ENCODE data around the gene NCKAP5. TPM values are rescaled to one million over a fixed set of nuclear protein-coding genes. Genes with fewer than 3 reads are reported as not detected.

Gene NCKAP5
- total and polyA plus RNA-seq, 9 of the 15 experiments (the other 6 are each of a cell fraction or from before 2014, with no cell fraction given): not detected

DNA sequence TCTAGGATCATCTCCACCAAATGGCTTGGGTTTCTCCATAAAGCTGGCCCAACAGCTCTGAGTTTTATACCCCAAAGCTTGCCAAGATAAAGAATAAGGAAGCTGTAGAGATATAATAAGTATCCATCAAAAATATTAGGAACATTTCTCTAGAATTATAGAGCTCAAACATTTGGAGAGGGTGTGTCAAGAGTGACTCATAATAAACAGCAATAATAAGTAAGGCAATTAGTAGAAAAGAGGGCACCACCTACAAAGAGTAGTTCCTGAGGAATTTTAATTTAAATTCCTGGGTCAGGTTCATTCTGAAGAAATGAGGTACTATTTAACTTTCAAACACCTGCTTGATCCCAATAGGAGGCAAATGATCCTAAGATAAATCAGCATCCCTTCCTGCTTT, 41.4 kb upstream of the NCKAP5 start:
- intact Hi-C loops (cut with micrococcal nuclease): no loop called here
- BruUV-seq (replicated peaks): no TSS peak
- FAIRE-seq (no peak), ATAC-seq (no peak), DNase-seq (ENCODE audit: extremely low read depth in 1 of 4, low spot score in 3 of 4) (no peak)
- H3K27ac ChIP-seq (ENCODE audit: extremely low read depth, low read depth, low read length): no peak overlapping the region
- H3K4me2 ChIP-seq (ENCODE audit: insufficient read depth, low read length): no peak overlapping the region
- in situ Hi-C loops (cut with MboI): no loop called here
- H4K20me1 ChIP-seq (replicated peaks; ENCODE audit: control insufficient read depth, insufficient read depth, low read length): no peaks in the 10 kb centered on the region
- H3K4me1 ChIP-seq (replicated peaks in 1 of 2; ENCODE audit: control insufficient read depth in 2 of 2, insufficient read depth in 2 of 2, low read length in 2 of 2): no peaks in the 10 kb centered on the region
- no peaks in the 10 kb centered on the region for H3K27me3 ChIP-seq (ENCODE audit: control insufficient read depth in 2 of 2, insufficient read depth in 2 of 2, low read length in 2 of 2)
- no peak overlapping the region for H2AFZ ChIP-seq (ENCODE audit: low read depth, low read length)
- H3K4me3 ChIP-seq: no peak overlapping the region
- no peaks in the 10 kb centered on the region for H3K79me2 ChIP-seq (ENCODE audit: control insufficient read depth, insufficient read depth, low read length)
- TF ChIP-seq CBX1 (IDR thresholded peaks at IDR 0.05; ENCODE audit: low read depth) (no peak), ZNF76 (CRISPR knock-in tag; IDR thresholded peaks at IDR 0.05; ENCODE audit: borderline replicate concordance) (no peak), ZNF24 (IDR thresholded peaks at IDR 0.05) (no peak)
- TF ChIP-seq, protein P1, sequence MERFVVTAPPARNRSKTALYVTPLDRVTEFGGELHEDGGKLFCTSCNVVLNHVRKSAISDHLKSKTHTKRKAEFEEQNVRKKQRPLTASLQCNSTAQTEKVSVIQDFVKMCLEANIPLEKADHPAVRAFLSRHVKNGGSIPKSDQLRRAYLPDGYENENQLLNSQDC (CRISPR knock-in tag; IDR thresholded peaks at IDR 0.05): no peak
- no peak overlapping the region for H3K9ac ChIP-seq (ENCODE audit: insufficient read depth in 1 of 2, low read depth in 2 of 2, low read length in 2 of 2)
- POLR2A ChIA-PET: no interaction called here
- H3K9me3 ChIP-seq (replicated peaks; ENCODE audit: control insufficient read depth, insufficient read depth, low read depth, low read length): no peaks in the 10 kb centered on the region
- H3K9me1 ChIP-seq (ENCODE audit: control insufficient read depth, insufficient read depth, low read length): no peaks in the 10 kb centered on the region
- no peaks in the 10 kb centered on the region for H3K36me3 ChIP-seq (ENCODE audit: control insufficient read depth, insufficient read depth, low read length)
- CTCF ChIA-PET (ENCODE audit: low intra/inter-chr PET ratio): no interaction called here

DNA sequence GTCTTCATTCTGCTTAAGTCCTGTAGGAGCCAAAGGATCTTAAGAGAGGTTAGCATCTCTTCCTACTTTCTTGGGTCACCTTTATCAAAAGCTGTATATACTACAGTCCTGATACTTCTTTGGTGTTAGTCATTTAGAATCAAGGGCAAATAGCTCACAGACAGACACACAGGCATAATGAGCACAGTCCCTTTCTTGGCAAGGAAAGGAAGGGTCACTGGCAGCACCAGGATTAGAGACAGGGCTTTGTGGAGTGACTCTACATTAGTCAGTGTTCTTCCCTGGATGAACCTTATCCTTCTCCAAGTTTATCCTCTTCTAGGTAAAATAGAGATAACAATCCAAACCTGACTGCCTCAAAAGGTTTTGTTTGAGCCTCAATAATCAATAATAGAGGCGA, 40.0 kb upstream of the NCKAP5 start:
- Histone ChIP-seq H3K9me1 (ENCODE audit: control insufficient read depth, insufficient read depth, low read length) (no peaks in the 10 kb centered on the region), H3K27me3 (ENCODE audit: control insufficient read depth in 2 of 2, insufficient read depth in 2 of 2, low read length in 2 of 2) (no peaks in the 10 kb centered on the region), H3K4me2 (ENCODE audit: insufficient read depth, low read length) (no peak overlapping the region), H4K20me1 (replicated peaks; ENCODE audit: control insufficient read depth, insufficient read depth, low read length) (no peaks in the 10 kb centered on the region), H3K9ac (ENCODE audit: insufficient read depth in 1 of 2, low read depth in 2 of 2, low read length in 2 of 2) (no peak overlapping the region), H3K9me3 (replicated peaks; ENCODE audit: control insufficient read depth, insufficient read depth, low read depth, low read length) (no peaks in the 10 kb centered on the region), H3K27ac (ENCODE audit: extremely low read depth, low read depth, low read length) (no peak overlapping the region), H3K4me3 (no peak overlapping the region), H3K79me2 (ENCODE audit: control insufficient read depth, insufficient read depth, low read length) (no peaks in the 10 kb centered on the region), H2AFZ (ENCODE audit: low read depth, low read length) (no peak overlapping the region), H3K4me1 (replicated peaks in 1 of 2; ENCODE audit: control insufficient read depth in 2 of 2, insufficient read depth in 2 of 2, low read length in 2 of 2) (no peaks in the 10 kb centered on the region), H3K36me3 (ENCODE audit: control insufficient read depth, insufficient read depth, low read length) (no peaks in the 10 kb centered on the region)
- FAIRE-seq (no peak), DNase-seq (ENCODE audit: extremely low read depth in 1 of 4, low spot score in 3 of 4) (no peak), ATAC-seq (no peak)
- ChIA-PET POLR2A (no interaction called here), CTCF (ENCODE audit: low intra/inter-chr PET ratio) (no interaction called here)
- WGBS (ENCODE audit: insufficient coverage, low coverage, missing lambda C conversion rate): 0% methylated on average over 1 of the region's 1 CpG
- in situ Hi-C loops (cut with MboI): no loop called here
- BruUV-seq (replicated peaks): no TSS peak
- TF ChIP-seq, protein P2, sequence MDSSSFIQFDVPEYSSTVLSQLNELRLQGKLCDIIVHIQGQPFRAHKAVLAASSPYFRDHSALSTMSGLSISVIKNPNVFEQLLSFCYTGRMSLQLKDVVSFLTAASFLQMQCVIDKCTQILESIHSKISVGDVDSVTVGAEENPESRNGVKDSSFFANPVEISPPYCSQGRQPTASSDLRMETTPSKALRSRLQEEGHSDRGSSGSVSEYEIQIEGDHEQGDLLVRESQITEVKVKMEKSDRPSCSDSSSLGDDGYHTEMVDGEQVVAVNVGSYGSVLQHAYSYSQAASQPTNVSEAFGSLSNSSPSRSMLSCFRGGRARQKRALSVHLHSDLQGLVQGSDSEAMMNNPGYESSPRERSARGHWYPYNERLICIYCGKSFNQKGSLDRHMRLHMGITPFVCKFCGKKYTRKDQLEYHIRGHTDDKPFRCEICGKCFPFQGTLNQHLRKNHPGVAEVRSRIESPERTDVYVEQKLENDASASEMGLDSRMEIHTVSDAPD (CRISPR knock-in tag; IDR thresholded peaks at IDR 0.05): no peak
- no peak for TF ChIP-seq LCOR (CRISPR knock-in tag; IDR thresholded peaks at IDR 0.05)
- no peak for TF ChIP-seq ZNF644 (tag; IDR thresholded peaks at IDR 0.05; ENCODE audit: low read depth)
- intact Hi-C loops (cut with micrococcal nuclease): no loop called here

Data from K562 (cell line).